OCI-LY7 (cell line): ENCODE measurements around the gene TAPT1. TPM values are rescaled to one million over a fixed set of nuclear protein-coding genes. Genes with fewer than 3 reads are reported as not detected.

Source experiments
- BruUV-seq: library from RNA; stranded (reverse); fragments of 400-500 nt; replicated peaks from 2 replicates; lab custom pipeline; 2021; lab: Mats Ljungman, UMichigan
- CTCF ChIA-PET: fragments of 300-600 bp; sonication (Branson Sonifier 250); formaldehyde crosslinking; loops from one replicate; lab custom pipeline; 2022; ENCODE audit warnings: antibody characterized with exemption; ENCODE audit not compliant: unreplicated experiment; lab: Charles Lee
- POLR2A ChIA-PET: fragments of 300-600 bp; sonication (Branson Sonifier 250); formaldehyde crosslinking; loops from one replicate; lab custom pipeline; 2022; ENCODE audit warnings: antibody characterized with exemption; lab: Charles Lee
- DNase-seq: peaks from one replicate; pipeline ENCODE4 v3.0.0-alpha.2; 2015; ENCODE audit warnings: low spot score
- H2AFZ ChIP-seq: fragments of 200-600 bp; sonication (generic), shearing (Covaris generic); 2 replicates; pipeline ENCODE4 v1.6.1; 2014; ENCODE audit warnings: mild to moderate bottlenecking, antibody characterized with exemption, low read length, moderate library complexity
- H3K27ac ChIP-seq: fragments of 200-600 bp; sonication (generic); 2 replicates; pipeline ENCODE4 v1.5.1; 2014; ENCODE audit warnings: mixed run types, low read depth, mild to moderate bottlenecking, moderate library complexity, low read length, inconsistent platforms; ENCODE audit not compliant: poor library complexity, severe bottlenecking
- H3K36me3 ChIP-seq: fragments of 200-600 bp; sonication (generic); 2 replicates; pipeline ENCODE4 v1.6.1; 2014; ENCODE audit warnings: mild to moderate bottlenecking, antibody characterized with exemption, low read length, moderate library complexity, mixed read lengths; ENCODE audit not compliant: insufficient read depth
- H3K4me1 ChIP-seq: fragments of 200-600 bp; sonication (generic); 2 replicates; pipeline ENCODE4 v1.5.1; 2014; ENCODE audit warnings: mild to moderate bottlenecking, low read length; ENCODE audit not compliant: insufficient read depth, poor library complexity, severe bottlenecking
- H3K4me2 ChIP-seq: fragments of 200-600 bp; sonication (generic); 2 replicates; pipeline ENCODE4 v1.6.1; 2014; ENCODE audit warnings: mild to moderate bottlenecking, low read length
- H3K4me3 ChIP-seq: fragments of 200-600 bp; sonication (generic); 2 replicates; pipeline ENCODE4 v1.5.1; 2014; ENCODE audit warnings: mild to moderate bottlenecking, low read depth, low read length; ENCODE audit not compliant: poor library complexity, severe bottlenecking
- H3K79me2 ChIP-seq: fragments of 200-600 bp; sonication (generic); 2 replicates; pipeline ENCODE4 v1.6.1; 2016; ENCODE audit warnings: low read depth, mild to moderate bottlenecking, low read length, moderate library complexity, mixed read lengths; ENCODE audit not compliant: insufficient read depth
- H3K9me2 ChIP-seq: fragments of 200-600 bp; sonication (generic); 2 replicates; pipeline ENCODE4 v1.6.1; 2016; ENCODE audit warnings: mild to moderate bottlenecking, low read length, mixed read lengths; ENCODE audit not compliant: insufficient read depth
- H3K9me3 ChIP-seq: fragments of 200-600 bp; sonication (generic); 2 replicates; pipeline ENCODE4 v1.6.1; 2014; ENCODE audit warnings: mild to moderate bottlenecking, mixed run types, low read length, mixed read lengths
- H4K20me1 ChIP-seq: fragments of 200-600 bp; sonication (generic); 2 replicates; pipeline ENCODE4 v1.6.1; 2014; ENCODE audit warnings: mild to moderate bottlenecking, antibody characterized with exemption, low read length, moderate library complexity, mixed read lengths; ENCODE audit not compliant: insufficient read depth
- EZH2phosphoT487 ChIP-seq: fragments of 200-600 bp; sonication (generic); IDR thresholded peaks from 2 replicates; pipeline ENCODE4 v1.6.1; 2018; ENCODE audit warnings: low read depth, borderline replicate concordance, mild to moderate bottlenecking, mixed run types, antibody characterized with exemption, low read length, moderate library complexity, mixed read lengths
- intact Hi-C: fragments of 100-400 bp; cut with micrococcal nuclease; formaldehyde crosslinking; loops from one replicate; pipeline ENCODE4 v1.10.0; 2022; ENCODE audit not compliant: unreplicated experiment
- total RNA-seq, 2 experiments: library from RNA; depleted of rRNA in 1 of 2; stranded (reverse); fragments of >200 nt in 1 of 2; shearing (Covaris generic) in 1 of 2; gene quantifications; 2 replicates each; pipeline ENCODE4 v1.2.3, GENCODE V29; 2014 to 2022
- TF ChIP-seq, protein P1 (sequence below): fragments of 200-600 bp; sonication (generic); conservative IDR thresholded peaks from 2 replicates; pipeline ENCODE4 v1.5.1; 2014; ENCODE audit warnings: mild to moderate bottlenecking, antibody characterized with exemption, low read length, moderate library complexity, mixed read lengths

The TAPT1 gene
- total RNA-seq, 2 experiments from 2014 or later = 34.3 to 66.6 TPM

DNA sequence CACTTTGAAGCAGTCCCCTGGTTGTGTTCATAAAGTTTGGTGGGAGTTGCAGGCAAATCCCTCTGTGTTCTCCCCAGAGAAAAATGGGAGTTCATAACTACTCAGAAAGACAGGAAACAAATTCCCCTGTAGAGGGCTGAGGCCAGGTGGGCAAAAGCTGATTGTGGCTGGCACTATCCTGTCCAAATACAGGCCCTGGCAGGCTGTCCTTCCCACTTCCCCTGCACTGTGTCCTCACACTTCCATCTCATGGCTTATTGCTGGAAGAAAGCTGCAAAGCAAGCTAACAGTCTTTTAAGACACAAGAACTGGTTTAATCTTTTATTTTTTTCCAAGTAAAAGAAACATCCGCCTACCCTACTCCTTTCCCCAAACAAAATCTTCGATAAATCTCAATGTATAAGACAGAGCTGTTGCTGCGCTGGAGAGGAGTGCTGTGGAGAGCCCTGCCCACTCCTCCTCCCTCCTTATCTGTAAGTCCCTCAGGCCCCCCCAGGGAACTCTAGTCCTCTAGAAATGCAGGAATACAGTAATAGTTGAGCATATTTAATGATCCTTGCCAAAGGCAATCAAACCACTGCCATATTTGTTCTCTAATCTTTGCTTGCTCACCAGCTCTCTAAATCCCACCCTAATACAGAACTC lies 14.0 kb downstream of the TAPT1 start:
- H3K79me2 ChIP-seq = peaks cover 22% of the 10 kb centered on the region; the same call in 1 of the 2 replicates
- TF ChIP-seq, protein P1, sequence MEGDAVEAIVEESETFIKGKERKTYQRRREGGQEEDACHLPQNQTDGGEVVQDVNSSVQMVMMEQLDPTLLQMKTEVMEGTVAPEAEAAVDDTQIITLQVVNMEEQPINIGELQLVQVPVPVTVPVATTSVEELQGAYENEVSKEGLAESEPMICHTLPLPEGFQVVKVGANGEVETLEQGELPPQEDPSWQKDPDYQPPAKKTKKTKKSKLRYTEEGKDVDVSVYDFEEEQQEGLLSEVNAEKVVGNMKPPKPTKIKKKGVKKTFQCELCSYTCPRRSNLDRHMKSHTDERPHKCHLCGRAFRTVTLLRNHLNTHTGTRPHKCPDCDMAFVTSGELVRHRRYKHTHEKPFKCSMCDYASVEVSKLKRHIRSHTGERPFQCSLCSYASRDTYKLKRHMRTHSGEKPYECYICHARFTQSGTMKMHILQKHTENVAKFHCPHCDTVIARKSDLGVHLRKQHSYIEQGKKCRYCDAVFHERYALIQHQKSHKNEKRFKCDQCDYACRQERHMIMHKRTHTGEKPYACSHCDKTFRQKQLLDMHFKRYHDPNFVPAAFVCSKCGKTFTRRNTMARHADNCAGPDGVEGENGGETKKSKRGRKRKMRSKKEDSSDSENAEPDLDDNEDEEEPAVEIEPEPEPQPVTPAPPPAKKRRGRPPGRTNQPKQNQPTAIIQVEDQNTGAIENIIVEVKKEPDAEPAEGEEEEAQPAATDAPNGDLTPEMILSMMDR = no peak
- TF ChIP-seq EZH2phosphoT487 = no peak
- H3K36me3 ChIP-seq = peaks cover 83% of the 10 kb centered on the region
- H3K9me3 ChIP-seq = no peaks in the 10 kb centered on the region
- no TSS peak for BruUV-seq
- POLR2A ChIA-PET = interaction anchor here (0.6 to 2.2 kb wide), 4 partner anchors 9 to 581 kb away, joined by 3 to 10 read pairs (median 4); no protein-coding TSS in a partner anchor
- no peak for DNase-seq
- intact Hi-C loops = no loop called here
- H3K4me1 ChIP-seq = peaks cover 16% of the 10 kb centered on the region
- CTCF ChIA-PET = no interaction called here
- H3K27ac ChIP-seq = no peak overlapping the region
- H4K20me1 ChIP-seq = peaks cover 22% of the 10 kb centered on the region
- H3K4me2 ChIP-seq = no peak overlapping the region
- H2AFZ ChIP-seq = no peak overlapping the region
- H3K9me2 ChIP-seq = no peaks in the 10 kb centered on the region
- no peak overlapping the region for H3K4me3 ChIP-seq

DNA sequence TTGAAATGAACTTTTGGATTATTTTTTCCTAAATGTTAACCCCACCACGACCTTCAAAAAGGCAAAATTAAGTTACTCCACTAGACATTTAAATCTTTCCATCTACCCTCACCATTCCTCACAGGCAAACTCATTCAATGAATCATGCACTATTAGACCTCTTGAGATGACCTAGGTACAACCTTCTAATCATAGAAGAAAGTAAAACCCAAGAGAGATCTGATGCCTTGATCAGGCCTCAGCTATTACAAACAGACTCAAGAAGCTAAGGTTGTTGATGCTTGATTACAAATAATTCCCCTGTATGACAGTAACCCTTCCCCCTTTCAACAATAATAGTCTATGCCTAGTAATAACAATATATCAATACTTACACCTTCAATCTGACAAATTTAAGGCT lies 18.9 kb downstream of the TAPT1 start:
- no peak overlapping the region for H3K4me2 ChIP-seq
- CTCF ChIA-PET = interaction anchor here (0.5 kb wide), 1 partner anchor 1125 kb away, joined by 5 read pairs; no protein-coding TSS in a partner anchor
- no peak overlapping the region for H3K4me3 ChIP-seq
- peaks cover 28% of the 10 kb centered on the region for H3K4me1 ChIP-seq
- peaks cover 35% of the 10 kb centered on the region; the same call in 1 of the 2 replicates for H4K20me1 ChIP-seq
- no peaks in the 10 kb centered on the region for H3K9me3 ChIP-seq
- H3K36me3 ChIP-seq = peaks cover 72% of the 10 kb centered on the region
- no peak for DNase-seq
- POLR2A ChIA-PET = interaction anchor here (0.6 to 1.8 kb wide), 7 partner anchors 8 to 1310 kb away, joined by 3 to 7 read pairs (median 4); no protein-coding TSS in a partner anchor
- H3K79me2 ChIP-seq = peaks cover 16% of the 10 kb centered on the region; the same call in 1 of the 2 replicates
- BruUV-seq = no TSS peak
- H3K9me2 ChIP-seq = no peaks in the 10 kb centered on the region
- no peak overlapping the region for H2AFZ ChIP-seq
- TF ChIP-seq, protein P1 = no peak
- no peak for TF ChIP-seq EZH2phosphoT487
- intact Hi-C loops = loop anchor here (2.0 kb wide), 1 partner anchor 15 kb away; no protein-coding TSS in a partner anchor
- no peak overlapping the region for H3K27ac ChIP-seq
